GM21825 (cell line): Measurements from ENCODE around the gene PEAK3.

Experiments used
- ATAC-seq: cut with Tn5 transposase; IDR thresholded peaks from one replicate; pipeline ENCODE4 v1.9.1; 2021; ENCODE audit warnings: mild to moderate bottlenecking, moderate library complexity; ENCODE audit not compliant: unreplicated experiment

The PEAK3 gene

DNA sequence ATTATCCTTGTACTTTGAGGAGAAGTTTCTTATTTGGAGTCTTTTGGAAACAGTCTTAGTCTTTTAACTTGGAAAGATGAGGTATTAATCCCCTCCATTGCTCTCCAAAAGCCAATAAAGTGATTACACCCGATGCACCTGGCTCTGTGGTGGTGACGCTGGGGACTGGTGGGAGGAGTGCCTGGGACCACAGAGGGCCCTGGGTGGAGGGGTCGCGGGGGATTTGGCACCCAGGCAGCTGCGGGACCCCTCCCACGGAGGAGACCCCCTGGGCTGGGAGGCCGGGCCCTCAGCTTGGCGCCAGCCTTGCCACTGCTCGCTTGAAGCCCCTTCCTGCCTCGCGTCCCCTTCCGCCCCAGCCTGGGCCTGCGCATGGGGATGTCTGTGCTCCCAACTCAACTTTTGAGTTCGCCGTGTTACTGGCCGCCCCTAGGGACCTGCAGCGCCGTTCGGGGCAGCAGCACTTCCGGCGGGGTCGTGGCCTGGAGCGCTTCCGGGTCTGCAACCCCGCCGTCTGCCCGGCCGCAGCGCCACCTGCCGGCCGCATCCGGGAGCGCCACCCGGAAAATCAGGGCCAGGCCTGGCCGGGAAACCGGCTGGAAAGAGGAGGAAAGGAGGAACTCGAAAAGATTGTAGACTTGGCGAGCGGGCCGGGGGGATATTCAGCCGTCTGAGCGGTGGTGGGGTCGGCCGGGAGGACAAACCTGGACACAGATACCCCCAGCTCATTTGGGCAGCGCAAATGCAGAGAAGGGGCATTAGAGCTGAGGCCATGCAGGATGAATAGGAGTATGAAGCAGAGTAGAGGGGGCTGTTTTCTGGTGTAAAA, 8.4 kb downstream of the PEAK3 start:
- peak; percentile 30 for ATAC-seq

- no peak for ATAC-seq
These were observed 10.5 kb downstream of the PEAK3 start for GRCh38 chr19:2271234-2272103.

DNA sequence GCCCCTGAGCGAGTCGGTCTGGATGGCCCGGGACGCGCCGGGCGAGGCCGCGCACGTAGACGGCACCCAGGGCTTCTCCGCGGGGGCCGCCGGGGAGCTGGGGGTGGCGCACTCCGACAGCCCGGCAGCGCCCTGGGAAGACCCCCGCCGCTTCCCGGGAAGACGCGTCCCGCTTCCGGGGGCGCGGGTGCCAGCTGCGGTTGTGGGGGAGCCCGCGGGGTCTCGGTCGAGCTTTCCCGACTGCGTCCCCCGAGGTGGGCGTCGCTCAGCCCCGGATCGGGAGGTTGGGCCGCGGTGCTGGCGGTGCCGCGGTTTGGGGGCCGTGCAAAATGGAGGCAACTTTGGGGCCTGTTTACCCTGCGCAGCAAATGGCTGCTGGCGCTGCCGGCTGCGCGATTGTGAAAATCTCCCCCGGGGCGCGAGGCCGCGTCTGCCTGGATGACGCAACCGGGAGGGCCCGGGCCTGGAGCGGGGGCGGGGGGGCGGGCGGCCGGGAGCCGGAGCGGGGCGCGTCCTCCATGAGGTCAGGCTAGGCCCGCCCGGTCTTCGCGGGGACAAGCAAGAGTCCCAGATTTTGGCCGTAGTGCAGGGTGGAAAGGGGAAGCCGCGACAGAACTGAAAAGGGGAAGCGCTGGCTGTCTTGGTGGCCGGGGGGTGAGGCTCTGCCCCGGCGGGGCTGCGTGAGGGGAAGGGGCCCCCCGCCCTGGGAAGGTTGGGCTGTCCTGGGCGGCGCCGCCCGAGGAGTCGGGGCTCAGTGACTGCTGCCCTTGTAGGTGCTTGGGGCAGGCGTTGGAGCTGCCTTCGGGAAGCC, 11.3 kb downstream of the PEAK3 start:
- no peak for ATAC-seq

DNA sequence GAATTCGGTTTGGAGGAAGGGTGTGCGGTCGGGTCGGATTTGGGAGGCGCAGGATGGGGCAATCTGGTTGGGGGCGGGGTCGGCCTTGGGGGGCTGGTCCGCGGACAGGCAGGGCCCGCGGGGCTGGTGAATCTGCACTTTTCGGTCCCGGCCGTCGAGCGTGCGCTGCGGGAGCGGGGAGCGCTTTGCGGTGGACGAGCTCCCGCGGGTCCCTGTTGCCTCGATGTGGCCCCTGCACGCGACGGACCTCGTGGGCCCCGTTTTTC, 11.9 kb downstream of the PEAK3 start:
- no peak for ATAC-seq

GRCh38 chr19:2269244-2270156, 12.5 kb downstream of the PEAK3 start:
- ATAC-seq, result peak; percentile 44

- ATAC-seq, result no peak
These were observed 13.1 kb downstream of the PEAK3 start for GRCh38 chr19:2268861-2269243.

DNA sequence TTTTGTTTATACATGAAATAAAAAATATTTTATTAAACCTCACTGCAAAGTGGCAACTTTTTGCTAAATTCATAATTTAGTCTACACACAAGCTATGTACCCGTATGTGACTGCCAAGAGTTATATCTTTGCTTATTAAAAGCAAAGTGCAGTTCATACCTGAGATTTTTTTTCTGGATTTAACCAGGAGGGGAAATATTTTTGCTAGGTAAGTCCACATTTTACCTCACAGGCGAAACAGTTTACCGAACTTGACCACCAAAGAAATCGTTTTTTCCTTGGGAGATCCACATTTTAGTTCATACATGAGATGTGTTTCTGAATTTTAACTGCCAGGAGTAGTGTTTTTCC, 13.5 kb downstream of the PEAK3 start:
- ATAC-seq, result no peak

DNA sequence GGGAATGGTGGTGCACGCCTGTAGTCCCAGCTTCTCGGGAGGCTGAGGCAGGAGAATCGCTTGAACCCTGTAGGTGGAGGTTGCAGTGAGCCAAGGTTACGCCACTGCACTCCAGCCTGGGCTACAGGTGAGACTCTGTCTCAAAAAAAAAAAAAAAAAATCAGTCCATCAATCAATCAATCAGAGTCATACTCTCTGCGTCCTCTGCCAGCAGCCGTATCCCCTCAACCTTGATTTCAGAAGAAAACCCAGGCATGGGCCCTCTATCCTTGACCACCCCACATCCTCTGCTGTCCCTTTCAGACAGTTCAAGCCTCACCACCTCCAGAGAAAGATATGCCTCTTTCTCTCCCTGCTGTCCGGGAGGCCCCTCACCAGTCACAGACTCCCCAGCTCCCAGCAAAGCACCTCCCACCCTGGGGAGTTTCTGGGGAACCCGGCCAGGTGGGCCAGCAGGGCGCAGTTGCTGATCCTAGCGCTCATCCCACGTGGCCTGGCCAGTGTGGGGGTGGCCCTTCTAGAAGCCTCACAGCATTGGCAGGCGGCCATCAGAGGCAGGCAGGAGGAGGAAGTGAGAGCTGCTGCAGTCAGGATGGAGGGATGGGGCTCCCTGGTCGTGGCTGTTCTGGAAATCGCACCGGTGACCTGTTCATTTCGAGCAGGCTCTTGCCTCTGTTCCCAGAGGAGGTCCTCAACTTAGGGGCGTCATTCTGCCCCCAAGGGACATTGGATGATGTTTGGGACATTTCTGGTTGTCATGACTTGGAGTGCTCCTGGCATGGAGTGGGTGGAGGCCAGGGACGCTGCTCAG, 15.6 kb downstream of the PEAK3 start:
- ATAC-seq, result peak; percentile 28

DNA sequence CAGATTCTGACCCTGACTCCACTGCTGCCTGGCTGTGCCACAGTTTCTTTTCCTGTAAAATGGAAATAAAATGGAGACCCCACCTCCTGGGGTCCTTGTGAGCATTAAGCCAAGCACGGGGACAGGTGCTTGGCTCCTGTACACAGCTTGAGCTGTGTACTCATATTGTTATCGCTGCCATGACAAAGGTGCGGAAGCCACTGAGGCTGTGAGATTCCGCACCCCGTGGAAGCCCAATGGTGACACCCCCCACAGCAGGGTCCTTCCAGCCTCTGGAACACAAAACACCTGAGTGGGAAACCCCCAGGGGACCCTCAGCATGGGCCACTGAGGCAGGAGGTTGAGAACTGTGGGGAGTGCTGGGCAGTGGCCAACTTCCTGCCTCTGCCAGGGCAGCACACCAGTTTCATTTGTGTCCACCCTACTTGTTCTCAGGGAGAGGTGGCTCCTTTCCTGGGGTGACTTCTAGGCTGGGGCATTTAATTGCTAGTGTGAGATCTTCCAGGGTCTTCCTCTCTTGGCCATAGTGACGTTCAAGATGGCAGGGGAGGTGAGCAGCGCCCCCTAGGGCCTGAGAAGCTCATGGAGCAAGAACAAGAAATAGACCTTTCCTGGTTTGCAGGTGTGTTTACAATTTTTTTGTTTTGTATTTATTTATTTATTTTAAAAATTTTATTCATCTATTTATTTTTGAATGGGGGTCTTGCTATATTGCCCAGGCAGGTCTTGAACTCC, 20.4 kb downstream of the PEAK3 start:
- ATAC-seq, result no peak

DNA sequence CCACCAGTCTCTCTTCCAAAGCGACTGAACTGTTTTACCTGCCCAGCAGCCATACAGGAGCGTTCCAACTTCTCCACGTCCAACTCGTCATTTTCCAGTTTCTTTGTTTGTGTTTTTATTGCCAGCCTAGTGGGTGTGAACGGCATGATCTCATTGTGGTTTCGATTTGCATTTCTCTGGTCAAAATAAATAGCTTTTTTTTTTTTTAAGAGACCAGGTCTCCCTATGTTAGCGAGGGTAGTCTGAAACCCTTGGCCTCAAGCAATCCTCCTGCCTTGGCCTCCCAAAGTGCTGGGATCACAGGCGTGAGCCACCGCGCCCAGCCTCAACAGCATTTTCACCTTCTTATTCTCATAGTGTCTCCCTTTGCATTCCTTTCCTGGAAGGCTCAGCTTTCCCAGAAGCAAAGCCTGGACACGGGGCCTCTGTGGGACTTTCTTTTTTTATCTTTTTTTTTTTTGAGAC, 21.6 kb downstream of the PEAK3 start:
- ATAC-seq, result no peak

DNA sequence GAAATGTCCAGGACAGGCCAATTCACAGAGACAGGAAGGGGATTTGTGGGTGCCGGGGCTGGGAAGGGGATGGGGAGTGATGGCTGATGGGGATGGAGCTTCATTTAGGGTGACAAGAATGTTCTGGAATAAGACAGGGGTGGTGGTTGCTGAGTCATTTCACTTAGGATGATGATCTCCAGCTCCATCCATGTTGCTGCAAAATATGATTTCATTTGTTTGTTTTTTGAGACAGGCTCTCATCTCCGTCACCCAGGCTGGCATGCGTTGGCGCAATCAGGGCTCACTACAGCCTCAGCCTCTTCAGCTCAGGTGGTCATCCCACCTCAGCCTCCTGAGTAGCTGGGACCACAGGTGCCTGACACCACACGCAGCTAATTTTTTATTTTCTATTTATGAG, 22.6 kb downstream of the PEAK3 start:
- no peak for ATAC-seq

DNA sequence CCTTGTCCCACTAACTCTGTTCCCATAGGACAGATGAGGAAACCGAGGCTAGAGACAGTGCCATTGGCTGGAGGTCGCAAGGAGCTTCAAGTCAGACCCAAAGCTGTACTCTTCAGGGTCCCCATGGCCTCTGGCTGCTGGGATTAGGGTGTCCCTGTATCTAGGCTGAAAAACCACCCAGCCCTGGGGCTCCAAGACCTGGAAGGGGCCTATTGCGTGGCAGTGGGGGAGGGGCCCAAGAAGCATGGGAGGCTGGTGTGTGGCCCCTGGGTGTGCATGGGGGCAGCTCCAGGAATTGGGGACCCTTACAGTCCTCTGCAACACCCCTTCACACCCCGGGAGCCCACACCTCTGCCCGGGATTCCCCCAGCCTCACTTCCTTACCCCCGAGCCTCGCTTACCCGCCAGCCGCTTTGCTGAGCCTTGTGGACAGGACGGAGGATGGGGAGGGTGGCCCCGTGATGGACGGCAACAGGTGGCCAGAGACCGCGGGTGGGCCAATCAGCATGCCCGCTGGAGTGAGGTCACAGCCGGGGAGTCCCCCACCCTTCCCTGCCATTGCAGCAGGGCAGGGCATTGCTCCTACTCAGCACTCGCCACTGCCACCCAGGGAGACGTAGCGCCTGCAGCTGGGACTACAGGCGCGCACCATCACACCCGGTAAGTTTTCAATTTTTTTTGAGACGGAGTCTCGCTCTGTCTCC, 25.8 kb downstream of the PEAK3 start, which contains the start of gene JSRP1:
Gene JSRP1 (minus strand): TSS at position 436 of the 704 bp plus-strand sequence. CDS start 1,103 bp downstream, outside the sequence.
- ATAC-seq, result no peak

- no peak for ATAC-seq
These were observed 26.7 kb downstream of the PEAK3 start for GRCh38 chr19:2255112-2255845.

DNA sequence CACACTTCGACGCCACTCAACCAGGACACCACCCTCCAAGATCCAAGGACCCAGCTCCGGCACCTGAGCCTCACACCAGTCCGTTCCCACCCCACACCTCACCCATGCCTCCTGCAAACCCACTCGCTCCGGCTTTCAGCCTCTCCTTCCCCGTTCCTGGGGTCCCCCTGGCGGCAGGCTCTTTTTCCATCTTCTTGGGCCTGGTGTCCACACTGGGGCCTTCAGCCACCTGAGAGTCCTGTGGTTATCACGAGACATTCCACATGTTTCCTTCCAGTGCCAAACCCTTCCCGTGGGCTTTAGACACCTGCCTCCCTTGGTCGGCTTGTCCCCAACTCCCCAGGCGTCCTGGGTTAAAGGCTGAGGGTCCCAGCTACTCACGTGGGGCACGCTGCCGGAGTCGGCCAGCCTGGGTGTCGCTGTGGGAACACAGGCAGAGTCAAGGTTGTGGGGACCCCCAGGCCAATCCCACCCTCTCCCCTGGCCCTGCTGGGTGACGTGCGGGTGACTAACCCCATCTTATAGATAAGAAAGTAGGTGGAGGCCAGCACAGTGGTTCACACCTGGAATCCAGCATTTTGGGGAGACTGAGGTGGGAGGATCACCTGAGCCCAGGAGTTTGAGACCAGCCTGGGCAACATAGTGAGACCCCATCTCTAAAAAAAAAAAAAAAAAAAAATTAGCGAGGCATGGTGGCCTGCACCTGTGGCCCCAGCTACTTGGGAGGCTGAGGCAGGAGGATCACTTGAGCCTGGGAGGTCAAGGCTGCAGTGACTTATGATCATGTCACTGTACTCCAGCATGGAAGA, 27.7 kb downstream of the PEAK3 start:
- no peak for ATAC-seq

GRCh38 chr19:2253106-2254063, 28.6 kb downstream of the PEAK3 start:
- no peak for ATAC-seq

DNA sequence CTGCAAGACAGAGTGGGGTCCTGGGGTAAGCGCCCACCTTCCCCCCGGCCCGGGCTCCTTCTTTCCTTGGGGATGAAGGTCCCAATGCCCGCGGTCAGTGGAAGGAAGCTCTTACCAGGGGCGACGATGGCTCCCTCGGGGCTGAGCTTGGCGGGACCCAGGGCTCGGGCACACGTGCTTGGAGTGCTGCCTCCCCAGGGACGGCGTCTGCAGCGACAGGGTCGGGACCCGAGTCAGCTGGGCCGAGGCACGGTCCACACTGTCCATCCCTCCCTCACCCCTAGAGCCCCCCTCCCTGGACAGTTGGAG, 29.2 kb downstream of the PEAK3 start:
- ATAC-seq, result no peak
